Natural killer cell (primary cell): ENCODE results near the gene TOGARAM2. TPM values are rescaled to one million over a fixed set of nuclear protein-coding genes. Genes with fewer than 3 reads are reported as not detected.

Experiments used
- ATAC-seq, 3 donors: fragments of 150-1000 bp in 2 of 3; fragments of 200-7000 bp in 1 of 3; cut with Tn5 transposase; 1 replicate in 1 of 3; 2 replicates in 2 of 3; pipeline ENCODE4 v1.10.0; 2021; ENCODE audit warnings: mild to moderate bottlenecking in 2 of 3, moderate library complexity in 2 of 3
- DNase-seq, 2 donors: peaks; one replicate each; pipeline versions ENCODE4 v3.0.0 to v3.0.0-alpha.2; 2013 to 2021; ENCODE audit warnings: mixed read lengths in 1 of 2
- H3K27ac ChIP-seq: one replicate; pipeline ENCODE4 v1.5.1; 2013; ENCODE audit warnings: mild to moderate bottlenecking, low read length
- H3K27me3 ChIP-seq: one replicate; pipeline ENCODE4 v1.6.1; 2013; ENCODE audit warnings: low read length; ENCODE audit not compliant: control insufficient read depth, insufficient read depth
- H3K36me3 ChIP-seq: one replicate; pipeline ENCODE4 v1.6.1; 2013; ENCODE audit warnings: low read length; ENCODE audit not compliant: control insufficient read depth, insufficient read depth
- H3K4me1 ChIP-seq: one replicate; pipeline ENCODE4 v1.6.1; 2013; ENCODE audit warnings: low read length; ENCODE audit not compliant: control insufficient read depth, insufficient read depth
- H3K4me3 ChIP-seq: one replicate; pipeline ENCODE4 v1.5.1; 2013; ENCODE audit warnings: low read length
- H3K9me3 ChIP-seq: one replicate; pipeline ENCODE4 v1.6.1; 2013; ENCODE audit warnings: low read length; ENCODE audit not compliant: control insufficient read depth, insufficient read depth
- H3K27ac Mint-ChIP-seq, 2 donors: one replicate each; pipeline ENCODE4 v1.8.0; 2022; ENCODE audit warnings: mild to moderate bottlenecking in 2 of 2, mixed read lengths in 2 of 2, moderate library complexity in 1 of 2
- H3K27me3 Mint-ChIP-seq, 2 donors: one replicate each; pipeline ENCODE4 v1.8.0; 2022; ENCODE audit warnings: low read depth in 2 of 2, mixed read lengths in 2 of 2
- H3K36me3 Mint-ChIP-seq: one replicate; pipeline ENCODE4 v1.8.0; 2022; ENCODE audit warnings: mixed read lengths
- H3K4me1 Mint-ChIP-seq, 2 donors: one replicate each; pipeline ENCODE4 v1.8.0; 2022; ENCODE audit warnings: mixed read lengths in 2 of 2
- H3K4me3 Mint-ChIP-seq: one replicate; pipeline ENCODE4 v1.8.0; 2022; ENCODE audit warnings: mild to moderate bottlenecking, moderate library complexity, mixed read lengths
- H3K9me3 Mint-ChIP-seq, 2 donors: one replicate each; pipeline ENCODE4 v1.8.0; 2022; ENCODE audit warnings: mixed read lengths in 2 of 2
- CTCF ChIP-seq: fragments of 200-600 bp; IDR thresholded peaks from one replicate; pipeline ENCODE4 v1.8.0; 2022; ENCODE audit warnings: antibody characterized with exemption
- WGBS: methylation state at CpG from one replicate; pipeline ENCODE4 v1.1.7; 2013; ENCODE audit warnings: missing lambda C conversion rate; ENCODE audit not compliant: insufficient coverage; 5-methylcytosine and 5-hydroxymethylcytosine counted together
- intact Hi-C: fragments of 100-400 bp; cut with micrococcal nuclease; formaldehyde crosslinking; loops from one replicate; pipeline ENCODE4 v1.14.2; 2022
- total RNA-seq, 4 donors: library from RNA; stranded (reverse); fragments of 120-200 nt in 1 of 4; gene quantifications; one replicate each; pipeline versions ENCODE4 v1.2.3 to v1.2.4, GENCODE V29; 2013 to 2022

The TOGARAM2 gene
- total RNA-seq, 3 donors from 2014 or later (not counting 1 experiment from before 2014, with no cell fraction given) = 25.9 to 53.2 (median 30.8) TPM

GRCh38 chr2:29009711-29010677, 28.9 kb downstream of the TOGARAM2 start:
- Mint-ChIP-seq H3K27me3 (no peaks in the 10 kb centered on the region), H3K9me3 (no peaks in the 10 kb centered on the region), H3K27ac (peak overlapping the region; percentile 100), H3K4me1 (peaks cover 58 to 65% of the 10 kb centered on the region in 2 donors), H3K4me3 (peak overlapping the region; percentile 94), H3K36me3 (no peaks in the 10 kb centered on the region)
- Histone ChIP-seq H3K9me3 (no peaks in the 10 kb centered on the region), H3K4me3 (no peak overlapping the region), H3K4me1 (peaks cover 70% of the 10 kb centered on the region), H3K36me3 (no peaks in the 10 kb centered on the region), H3K27me3 (no peaks in the 10 kb centered on the region), H3K27ac (peak overlapping the region; percentile 100)
- 45% methylated on average over 26 of the region's 26 CpGs for WGBS
- TF ChIP-seq CTCF = no peak
- peak in 1 of 2 donors; percentile 64 for DNase-seq
- intact Hi-C loops = loop anchor here (5.0 to 10.0 kb wide), 5 partner anchors 185 to 1215 kb away; partner anchors contain the start of gene PPP1CB
- ATAC-seq = no peak

DNA sequence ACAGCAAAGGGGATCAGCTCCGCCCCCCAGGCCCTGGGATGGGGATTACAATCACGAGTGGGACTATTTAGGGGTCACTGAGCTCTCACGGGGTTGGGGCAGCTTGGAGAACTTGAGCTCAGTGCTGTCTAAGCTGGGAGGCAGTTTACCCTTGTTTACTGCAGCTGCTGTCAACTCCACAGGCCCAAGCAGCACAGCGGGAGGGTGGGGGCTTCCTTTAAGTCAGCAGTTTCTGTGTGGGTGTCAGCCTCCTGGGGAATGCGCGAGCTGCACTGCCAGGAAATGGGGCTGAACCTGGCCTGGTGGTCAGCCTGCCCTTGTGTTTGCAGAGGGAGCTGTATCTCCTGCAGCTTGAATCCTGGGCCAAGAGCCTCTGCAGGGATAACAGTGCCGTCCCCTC, 29.8 kb downstream of the TOGARAM2 start:
- no peaks in the 10 kb centered on the region for H3K27me3 ChIP-seq
- H3K4me1 Mint-ChIP-seq = peaks cover 68 to 74% of the 10 kb centered on the region in 2 donors
- H3K36me3 ChIP-seq = no peaks in the 10 kb centered on the region
- peak overlapping the region; percentile 94 for H3K4me3 Mint-ChIP-seq
- 11% methylated on average over 7 of the region's 7 CpGs for WGBS
- TF ChIP-seq CTCF = no peak
- H3K27me3 Mint-ChIP-seq = no peaks in the 10 kb centered on the region
- no peak overlapping the region for H3K4me3 ChIP-seq
- intact Hi-C loops = loop anchor here (1.0 to 10.0 kb wide), 7 partner anchors 11 to 1214 kb away; partner anchors contain the start of gene PPP1CB
- H3K4me1 ChIP-seq = peaks cover 79% of the 10 kb centered on the region
- peak overlapping the region; percentile 100 for H3K27ac ChIP-seq
- ATAC-seq (peak; percentile 36 to 69 (median 53)), DNase-seq (peak; percentile 71 to 83)
- no peaks in the 10 kb centered on the region for H3K36me3 Mint-ChIP-seq
- no peaks in the 10 kb centered on the region for H3K9me3 ChIP-seq
- H3K9me3 Mint-ChIP-seq = no peaks in the 10 kb centered on the region
- H3K27ac Mint-ChIP-seq = peak overlapping the region; percentile 100

- H3K4me1 Mint-ChIP-seq = peaks cover 74 to 80% of the 10 kb centered on the region in 2 donors
- no peaks in the 10 kb centered on the region for H3K27me3 Mint-ChIP-seq
- no peaks in the 10 kb centered on the region for H3K9me3 Mint-ChIP-seq
Measured at GRCh38 chr2:29011418-29012060, 30.4 kb downstream of the TOGARAM2 start.

More at GRCh38 chr2:29011418-29012060, 30.4 kb downstream of the TOGARAM2 start:
- Histone ChIP-seq H3K4me3 (peak overlapping the region; percentile 20), H3K27me3 (no peaks in the 10 kb centered on the region), H3K36me3 (no peaks in the 10 kb centered on the region), H3K27ac (peak overlapping the region; percentile 100), H3K4me1 (peaks cover 85% of the 10 kb centered on the region), H3K9me3 (no peaks in the 10 kb centered on the region)
- Mint-ChIP-seq H3K27ac (peak overlapping the region; percentile 100), H3K4me3 (peak overlapping the region; percentile 94), H3K36me3 (no peaks in the 10 kb centered on the region)
- no peak for TF ChIP-seq CTCF
- ATAC-seq = peak; percentile 48 to 81 (median 66)
- 7% methylated on average over 19 of the region's 19 CpGs for WGBS
- intact Hi-C loops = loop anchor here (1.0 to 10.0 kb wide), 7 partner anchors 11 to 1213 kb away; partner anchors contain the start of gene PPP1CB
- peak; percentile 81 to 95 for DNase-seq
